ENCODE data around the gene TEX2. TPM values are rescaled to one million over a fixed set of nuclear protein-coding genes. Genes with fewer than 3 reads are reported as not detected.
"Not testable (repeated sequence)": the region's sequence is repeated elsewhere in the genome, so short reads cannot be mapped to it uniquely, and the experiment has no call there.

The TEX2 gene
- polyA plus RNA-seq, 1 donor (not counting 4 experiments of a cell fraction or from before 2014, with no cell fraction given), result 44.4 TPM

- H3K4me2 ChIP-seq (ENCODE audit: control insufficient read depth, extremely low read depth, insufficient read depth, low read depth, low read length), result no peak overlapping the region
- TF ChIP-seq CTCF (optimal IDR thresholded peaks at IDR 0.05 in 1 of 3, IDR thresholded peaks at IDR 0.05 in 1 of 3, conservative IDR thresholded peaks at IDR 0.05 in 1 of 3; ENCODE audit: extremely low read depth in 1 of 3, insufficient read depth in 2 of 3, low read length in 3 of 3) (no peak), EZH2 (IDR thresholded peaks at IDR 0.05; ENCODE audit: low read length) (no peak)
- H2AFZ ChIP-seq (ENCODE audit: control insufficient read depth, low read length), result no peak overlapping the region
- no peaks in the 10 kb centered on the region for H3K9me1 ChIP-seq (ENCODE audit: control insufficient read depth, extremely low read depth, insufficient read depth, low read length)
- H3K79me2 ChIP-seq (ENCODE audit: control insufficient read depth, insufficient read depth, low read length), result peaks cover 64% of the 10 kb centered on the region
- peaks cover 28% of the 10 kb centered on the region for H3K4me1 ChIP-seq (ENCODE audit: control insufficient read depth, extremely low read depth, insufficient read depth, low read length)
- dilution Hi-C loops (cut with MboI; ENCODE audit: extremely low pct_ligation_motif_present, low sequenced_read_pairs), result no loop called here
- H3K9me3 ChIP-seq (ENCODE audit: control insufficient read depth, low read depth, low read length), result no peaks in the 10 kb centered on the region
- no peak overlapping the region for H3K9ac ChIP-seq (ENCODE audit: control insufficient read depth, extremely low read depth, insufficient read depth, low read length)
- H3K4me3 ChIP-seq (ENCODE audit: control insufficient read depth in 2 of 3, extremely low read depth in 1 of 3, insufficient read depth in 2 of 3, low read depth in 1 of 3, low read length in 3 of 3), result no peak overlapping the region
- no peaks in the 10 kb centered on the region for H3K27me3 ChIP-seq (ENCODE audit: control insufficient read depth, extremely low read depth, insufficient read depth, low read length)
- peaks cover 4 to 9% of the 10 kb centered on the region in 2 experiments for H3K36me3 ChIP-seq (ENCODE audit: control insufficient read depth in 2 of 2, extremely low read depth in 1 of 2, insufficient read depth in 2 of 2, low read length in 2 of 2)
- FAIRE-seq, result no peak
- no peak overlapping the region for H3K27ac ChIP-seq (ENCODE audit: control insufficient read depth, insufficient read depth, low read length)
- no peaks in the 10 kb centered on the region for H4K20me1 ChIP-seq (ENCODE audit: control insufficient read depth, extremely low read depth, insufficient read depth, low read length)
- DNase-seq (ENCODE audit: low read depth, low spot score), result no peak
Observed at GRCh38 chr17:64124609-64125008, 138.5 kb downstream of the TEX2 start.

- Histone ChIP-seq H3K36me3 (ENCODE audit: control insufficient read depth in 2 of 2, extremely low read depth in 1 of 2, insufficient read depth in 2 of 2, low read length in 2 of 2) (peaks cover 4 to 9% of the 10 kb centered on the region in 2 experiments), H3K4me3 (ENCODE audit: control insufficient read depth in 2 of 3, extremely low read depth in 1 of 3, insufficient read depth in 2 of 3, low read depth in 1 of 3, low read length in 3 of 3) (no peak overlapping the region), H3K4me2 (ENCODE audit: control insufficient read depth, extremely low read depth, insufficient read depth, low read depth, low read length) (no peak overlapping the region), H3K79me2 (ENCODE audit: control insufficient read depth, insufficient read depth, low read length) (peaks cover 49% of the 10 kb centered on the region), H3K9me3 (ENCODE audit: control insufficient read depth, low read depth, low read length) (no peaks in the 10 kb centered on the region), H3K9ac (ENCODE audit: control insufficient read depth, extremely low read depth, insufficient read depth, low read length) (no peak overlapping the region), H3K27me3 (ENCODE audit: control insufficient read depth, extremely low read depth, insufficient read depth, low read length) (no peaks in the 10 kb centered on the region), H2AFZ (ENCODE audit: control insufficient read depth, low read length) (no peak overlapping the region), H3K27ac (ENCODE audit: control insufficient read depth, insufficient read depth, low read length) (no peak overlapping the region), H4K20me1 (ENCODE audit: control insufficient read depth, extremely low read depth, insufficient read depth, low read length) (peaks cover 3% of the 10 kb centered on the region), H3K9me1 (ENCODE audit: control insufficient read depth, extremely low read depth, insufficient read depth, low read length) (peaks cover 4% of the 10 kb centered on the region), H3K4me1 (ENCODE audit: control insufficient read depth, extremely low read depth, insufficient read depth, low read length) (peaks cover 31% of the 10 kb centered on the region)
- dilution Hi-C loops (cut with MboI; ENCODE audit: extremely low pct_ligation_motif_present, low sequenced_read_pairs), result no loop called here
- no peak for FAIRE-seq
- DNase-seq (ENCODE audit: low read depth, low spot score), result no peak
- TF ChIP-seq CTCF (optimal IDR thresholded peaks at IDR 0.05 in 1 of 3, IDR thresholded peaks at IDR 0.05 in 1 of 3, conservative IDR thresholded peaks at IDR 0.05 in 1 of 3; ENCODE audit: extremely low read depth in 1 of 3, insufficient read depth in 2 of 3, low read length in 3 of 3) (no peak), EZH2 (IDR thresholded peaks at IDR 0.05; ENCODE audit: low read length) (no peak)
Observed at GRCh38 chr17:64123114-64123513, 139.9 kb downstream of the TEX2 start.

GRCh38 chr17:64120972-64121786, 141.9 kb downstream of the TEX2 start:
- DNase-seq (ENCODE audit: low read depth, low spot score); H3K27me3 ChIP-seq (ENCODE audit: control insufficient read depth, extremely low read depth, insufficient read depth, low read length); H3K9me1 ChIP-seq (ENCODE audit: control insufficient read depth, extremely low read depth, insufficient read depth, low read length); H3K36me3 ChIP-seq (ENCODE audit: control insufficient read depth in 2 of 2, extremely low read depth in 1 of 2, insufficient read depth in 2 of 2, low read length in 2 of 2); H3K4me3 ChIP-seq (ENCODE audit: control insufficient read depth in 2 of 3, extremely low read depth in 1 of 3, insufficient read depth in 2 of 3, low read depth in 1 of 3, low read length in 3 of 3); dilution Hi-C loops (cut with MboI; ENCODE audit: extremely low pct_ligation_motif_present, low sequenced_read_pairs); FAIRE-seq; H3K9ac ChIP-seq (ENCODE audit: control insufficient read depth, extremely low read depth, insufficient read depth, low read length); H3K9me3 ChIP-seq (ENCODE audit: control insufficient read depth, low read depth, low read length); H3K4me2 ChIP-seq (ENCODE audit: control insufficient read depth, extremely low read depth, insufficient read depth, low read depth, low read length); H3K27ac ChIP-seq (ENCODE audit: control insufficient read depth, insufficient read depth, low read length); H4K20me1 ChIP-seq (ENCODE audit: control insufficient read depth, extremely low read depth, insufficient read depth, low read length); H2AFZ ChIP-seq (ENCODE audit: control insufficient read depth, low read length): not testable (repeated sequence)
- Histone ChIP-seq H3K4me1 (ENCODE audit: control insufficient read depth, extremely low read depth, insufficient read depth, low read length) (peaks cover 21% of the 10 kb centered on the region), H3K79me2 (ENCODE audit: control insufficient read depth, insufficient read depth, low read length) (peaks cover 39% of the 10 kb centered on the region)

All from keratinocyte (primary cell).